SU-DHL-6 (cell line): ENCODE results near the gene DNM1L.

Experiments
- H2AFZ ChIP-seq: fragments of 200-600 bp; sonication (generic); 2 replicates; pipeline ENCODE4 v1.6.1; 2014; ENCODE audit warnings: low read depth, mild to moderate bottlenecking, moderate library complexity, mixed read lengths, antibody characterized with exemption, low read length; ENCODE audit not compliant: severe bottlenecking
- H3F3A ChIP-seq: fragments of 200-600 bp; shearing (Covaris generic); 2 replicates; pipeline ENCODE4 v1.6.0; 2016; ENCODE audit warnings: antibody characterized with exemption, mild to moderate bottlenecking; ENCODE audit not compliant: insufficient read depth
- H3K27ac ChIP-seq: fragments of 200-600 bp; sonication (generic); 2 replicates; pipeline ENCODE4 v1.5.1; 2016; ENCODE audit warnings: low read depth, mild to moderate bottlenecking, low read length, moderate library complexity, mixed read lengths
- H3K27me3 ChIP-seq: fragments of 200-600 bp; sonication (generic), shearing (Covaris generic); 2 replicates; pipeline ENCODE4 v1.6.0; 2014; ENCODE audit warnings: mild to moderate bottlenecking, low read length
- H3K36me3 ChIP-seq: fragments of 200-600 bp; sonication (generic); 2 replicates; pipeline ENCODE4 v1.6.1; 2014; ENCODE audit warnings: mild to moderate bottlenecking, low read length, mixed read lengths
- H3K4me2 ChIP-seq: fragments of 300-600, 200-600 bp; shearing (Covaris generic), sonication (generic); 2 replicates; pipeline ENCODE4 v1.6.0; 2014; ENCODE audit warnings: low read length, low read depth, mild to moderate bottlenecking; ENCODE audit not compliant: poor library complexity, severe bottlenecking
- H3K4me3 ChIP-seq: fragments of 200-600 bp; sonication (generic); 2 replicates; pipeline ENCODE4 v1.5.1; 2014; ENCODE audit warnings: antibody characterized with exemption, low read length, mild to moderate bottlenecking, mixed read lengths; ENCODE audit not compliant: insufficient read depth, poor library complexity, severe bottlenecking
- H3K79me2 ChIP-seq: fragments of 200-600 bp; sonication (generic); 2 replicates; pipeline ENCODE4 v1.6.1; 2014; ENCODE audit warnings: mild to moderate bottlenecking, low read length, moderate library complexity; ENCODE audit not compliant: insufficient read depth
- H3K9ac ChIP-seq: fragments of 200-600 bp; sonication (generic); 2 replicates; pipeline ENCODE4 v1.7.0; 2014; ENCODE audit warnings: mild to moderate bottlenecking, low read length
- H3K9me2 ChIP-seq: fragments of 200-600 bp; sonication (generic); replicated peaks from 2 replicates; pipeline ENCODE4 v1.6.1; 2014; ENCODE audit warnings: low read length; ENCODE audit not compliant: insufficient read depth
- H3K9me3 ChIP-seq: fragments of 200-600 bp; sonication (generic); 2 replicates; pipeline ENCODE4 v1.6.1; 2014; ENCODE audit warnings: low read length, mixed read lengths; ENCODE audit not compliant: insufficient read depth
- H4K20me1 ChIP-seq: fragments of 200-600 bp; sonication (generic); 2 replicates; pipeline ENCODE4 v1.6.1; 2014; ENCODE audit warnings: low read depth, mild to moderate bottlenecking, antibody characterized with exemption, low read length, moderate library complexity, mixed read lengths
- CTCF ChIP-seq: fragments of 200-600 bp; sonication (generic); IDR thresholded peaks from one replicate; pipeline ENCODE4 v1.5.1; 2017; ENCODE audit warnings: antibody characterized with exemption, mild to moderate bottlenecking, low read length, moderate library complexity; ENCODE audit not compliant: insufficient read depth, poor library complexity, severe bottlenecking
- EZH2phosphoT487 ChIP-seq: fragments of 200-600 bp; sonication (generic), shearing (Covaris generic); conservative IDR thresholded peaks from 2 replicates; pipeline ENCODE4 v1.6.1; 2018; ENCODE audit warnings: mild to moderate bottlenecking, antibody characterized with exemption, low read length, moderate library complexity, mixed read lengths

Gene DNM1L

GRCh38 chr12:32773691-32774090, 94.6 kb downstream of the DNM1L start:
- Histone ChIP-seq H2AFZ (no peak overlapping the region), H3K9ac (no peak overlapping the region), H3K27me3 (no peaks in the 10 kb centered on the region), H3K9me2 (no peaks in the 10 kb centered on the region), H3K27ac (no peak overlapping the region), H3F3A (no peaks in the 10 kb centered on the region), H3K36me3 (no peaks in the 10 kb centered on the region), H4K20me1 (no peaks in the 10 kb centered on the region), H3K9me3 (no peaks in the 10 kb centered on the region), H3K4me2 (no peak overlapping the region), H3K4me3 (no peak overlapping the region), H3K79me2 (no peaks in the 10 kb centered on the region)
- TF ChIP-seq EZH2phosphoT487 (no peak), CTCF (no peak)

- no peaks in the 10 kb centered on the region for H3K9me3 ChIP-seq
- no peaks in the 10 kb centered on the region for H3K36me3 ChIP-seq
- TF ChIP-seq CTCF (no peak), EZH2phosphoT487 (no peak)
- H3F3A ChIP-seq = no peaks in the 10 kb centered on the region
- H3K4me3 ChIP-seq = no peak overlapping the region
- H3K4me2 ChIP-seq = no peak overlapping the region
- no peak overlapping the region for H3K9ac ChIP-seq
- H3K79me2 ChIP-seq = no peaks in the 10 kb centered on the region
- 0 out of 2 replicates have a peak, but pooled peaks cover 8% of the 10 kb centered on the region for H3K27me3 ChIP-seq
- no peak overlapping the region for H3K27ac ChIP-seq
- no peaks in the 10 kb centered on the region for H3K9me2 ChIP-seq
- no peak overlapping the region for H2AFZ ChIP-seq
- H4K20me1 ChIP-seq = no peaks in the 10 kb centered on the region
Observed at GRCh38 chr12:32776258-32776657, 97.2 kb downstream of the DNM1L start.

GRCh38 chr12:32777159-32777558, 98.1 kb downstream of the DNM1L start:
- Histone ChIP-seq H3K27ac (no peak overlapping the region), H4K20me1 (no peaks in the 10 kb centered on the region), H3K36me3 (no peaks in the 10 kb centered on the region), H3K9me2 (no peaks in the 10 kb centered on the region), H3F3A (no peaks in the 10 kb centered on the region), H3K79me2 (no peaks in the 10 kb centered on the region), H3K9ac (no peak overlapping the region), H3K9me3 (no peaks in the 10 kb centered on the region), H3K27me3 (0 out of 2 replicates have a peak, but pooled peaks cover 8% of the 10 kb centered on the region), H3K4me2 (no peak overlapping the region), H2AFZ (no peak overlapping the region), H3K4me3 (no peak overlapping the region)
- TF ChIP-seq EZH2phosphoT487 (no peak), CTCF (no peak)
